Measurements from ENCODE around the gene OR4N5.
"Not testable (repeated sequence)": the region's sequence is repeated elsewhere in the genome, so short reads cannot be mapped to it uniquely, and the experiment has no call there.

OR4N5 gene, protein sequence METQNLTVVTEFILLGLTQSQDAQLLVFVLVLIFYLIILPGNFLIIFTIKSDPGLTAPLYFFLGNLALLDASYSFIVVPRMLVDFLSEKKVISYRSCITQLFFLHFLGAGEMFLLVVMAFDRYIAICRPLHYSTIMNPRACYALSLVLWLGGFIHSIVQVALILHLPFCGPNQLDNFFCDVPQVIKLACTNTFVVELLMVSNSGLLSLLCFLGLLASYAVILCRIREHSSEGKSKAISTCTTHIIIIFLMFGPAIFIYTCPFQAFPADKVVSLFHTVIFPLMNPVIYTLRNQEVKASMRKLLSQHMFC

DNA sequence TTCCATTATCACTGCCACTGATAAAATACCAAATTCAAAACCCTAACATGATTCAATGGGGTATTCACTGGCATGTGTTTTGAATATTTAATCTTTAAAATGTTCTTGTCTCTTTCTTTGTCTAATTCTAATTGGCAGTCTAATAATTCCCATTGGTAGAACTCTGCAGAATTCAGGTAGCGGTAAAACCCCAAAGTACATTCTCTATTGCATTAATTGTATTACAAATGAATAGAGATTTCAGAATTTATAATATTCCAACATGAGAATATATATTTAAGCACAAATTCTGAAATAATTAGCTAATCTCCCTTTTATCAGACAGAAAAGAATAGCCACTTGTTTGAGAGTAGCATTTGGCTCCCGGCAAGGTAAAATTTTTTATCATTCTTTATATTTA, at the start of gene OR4N5:
Gene OR4N5, plus strand, starts transcription at position 301 of the 400 bp plus-strand sequence. CDS start 4,916 bp downstream, outside the sequence.
- DNase-seq (ENCODE audit: extremely low read depth, low read depth), result no peak
- TF ChIP-seq, protein P1, sequence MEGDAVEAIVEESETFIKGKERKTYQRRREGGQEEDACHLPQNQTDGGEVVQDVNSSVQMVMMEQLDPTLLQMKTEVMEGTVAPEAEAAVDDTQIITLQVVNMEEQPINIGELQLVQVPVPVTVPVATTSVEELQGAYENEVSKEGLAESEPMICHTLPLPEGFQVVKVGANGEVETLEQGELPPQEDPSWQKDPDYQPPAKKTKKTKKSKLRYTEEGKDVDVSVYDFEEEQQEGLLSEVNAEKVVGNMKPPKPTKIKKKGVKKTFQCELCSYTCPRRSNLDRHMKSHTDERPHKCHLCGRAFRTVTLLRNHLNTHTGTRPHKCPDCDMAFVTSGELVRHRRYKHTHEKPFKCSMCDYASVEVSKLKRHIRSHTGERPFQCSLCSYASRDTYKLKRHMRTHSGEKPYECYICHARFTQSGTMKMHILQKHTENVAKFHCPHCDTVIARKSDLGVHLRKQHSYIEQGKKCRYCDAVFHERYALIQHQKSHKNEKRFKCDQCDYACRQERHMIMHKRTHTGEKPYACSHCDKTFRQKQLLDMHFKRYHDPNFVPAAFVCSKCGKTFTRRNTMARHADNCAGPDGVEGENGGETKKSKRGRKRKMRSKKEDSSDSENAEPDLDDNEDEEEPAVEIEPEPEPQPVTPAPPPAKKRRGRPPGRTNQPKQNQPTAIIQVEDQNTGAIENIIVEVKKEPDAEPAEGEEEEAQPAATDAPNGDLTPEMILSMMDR (IDR thresholded peaks at IDR 0.05; ENCODE audit: low read depth, low read length), result no peak

GRCh38 chr14:20092050-20092449, 46.6 kb upstream of the OR4N5 start:
- DNase-seq (ENCODE audit: extremely low read depth, low read depth), result no peak
- TF ChIP-seq, protein P1 (IDR thresholded peaks at IDR 0.05; ENCODE audit: low read depth, low read length), result no peak

GRCh38 chr14:20093442-20093841, 45.2 kb upstream of the OR4N5 start:
- TF ChIP-seq, protein P1 (IDR thresholded peaks at IDR 0.05; ENCODE audit: low read depth, low read length), result no peak
- no peak for DNase-seq (ENCODE audit: extremely low read depth, low read depth)

GRCh38 chr14:20098926-20099770, 39.5 kb upstream of the OR4N5 start:
- not testable (repeated sequence) for DNase-seq (ENCODE audit: extremely low read depth, low read depth)

GRCh38 chr14:20110438-20110837, 28.2 kb upstream of the OR4N5 start, which contains the start of gene OR4K17:
Gene OR4K17 (plus strand): TSS chr14:20110739. CDS start chr14:20117500, 6,761 bp downstream.
- no peak for DNase-seq (ENCODE audit: extremely low read depth, low read depth)
- TF ChIP-seq, protein P1 (IDR thresholded peaks at IDR 0.05; ENCODE audit: low read depth, low read length), result no peak

- no peak for DNase-seq (ENCODE audit: extremely low read depth, low read depth)
- TF ChIP-seq, protein P1 (IDR thresholded peaks at IDR 0.05; ENCODE audit: low read depth, low read length), result no peak
Observed at GRCh38 chr14:20112321-20112720, 26.3 kb upstream of the OR4N5 start.

GRCh38 chr14:20116748-20117147, 21.9 kb upstream of the OR4N5 start:
- TF ChIP-seq, protein P1 (IDR thresholded peaks at IDR 0.05; ENCODE audit: low read depth, low read length), result no peak
- DNase-seq (ENCODE audit: extremely low read depth, low read depth), result no peak

Data from AG09319 (cell line).